Endothelial cell of umbilical vein (primary cell): ENCODE data around the gene RAB3D.

Source experiments
- CTCF ChIP-seq, 2 donors: IDR thresholded peaks; 1 replicate in 1 of 2; 2 replicates in 1 of 2; pipeline ENCODE4 v1.5.1; 2011; ENCODE audit warnings: low read length in 2 of 2, mild to moderate bottlenecking in 2 of 2, moderate library complexity in 2 of 2, control low read depth in 1 of 2, inconsistent platforms in 1 of 2, low read depth in 1 of 2; ENCODE audit not compliant: insufficient read depth in 1 of 2; ENCODE audit errors: extremely low read depth in 1 of 2
- FOS ChIP-seq: IDR thresholded peaks from 2 replicates; pipeline ENCODE4 v1.6.1; 2011; ENCODE audit warnings: mild to moderate bottlenecking, low read length, moderate library complexity, borderline replicate concordance; ENCODE audit not compliant: insufficient read depth
- GATA2 ChIP-seq: IDR thresholded peaks from 2 replicates; pipeline ENCODE4 v1.7.0; 2011; ENCODE audit warnings: low read depth, mild to moderate bottlenecking, moderate library complexity, mixed read lengths, low read length; ENCODE audit not compliant: insufficient read length, insufficient read depth
- MYC ChIP-seq: IDR thresholded peaks from one replicate; pipeline ENCODE4 v1.6.1; 2011; ENCODE audit warnings: mild to moderate bottlenecking, low read depth, low read length
- POLR2A ChIP-seq: IDR thresholded peaks from 2 replicates; pipeline ENCODE4 v1.6.1; 2012; ENCODE audit warnings: low read depth, mild to moderate bottlenecking, control low read depth, low read length
- POLR2AphosphoS5 ChIP-seq: IDR thresholded peaks from 2 replicates; pipeline ENCODE4 v1.6.1; 2012; ENCODE audit warnings: low read depth, mild to moderate bottlenecking, control low read depth, low read length, moderate library complexity; ENCODE audit not compliant: insufficient read depth

GRCh38 chr19:11295180-11295579 is 44.3 kb downstream of the RAB3D start:
- TF ChIP-seq POLR2A (no peak), CTCF (IDR thresholded peaks at IDR 0.05; ENCODE audit: extremely low read depth in 1 of 2, insufficient read depth in 1 of 2, low read depth in 1 of 2, low read length in 2 of 2) (no peak), MYC (no peak), GATA2 (no peak), FOS (no peak), POLR2AphosphoS5 (no peak)
